ENCODE data around the gene TRPM7.

Gene TRPM7

GRCh38 chr15:50686469-50687301, at the start of gene TRPM7:
TSS of gene TRPM7 (minus strand) at chr15:50686797. CDS start at chr15:50686533, 264 bp downstream.
- H3K36me3 ChIP-seq (ENCODE audit: control insufficient read depth in 2 of 2, insufficient read depth in 2 of 2, low read length in 2 of 2) = peaks cover 0 to 3% of the 10 kb centered on the region in 2 donors
- H3K27ac ChIP-seq (ENCODE audit: low read depth in 2 of 2, low read length in 2 of 2) = peak within 1 kb of the TSS; percentile 87 to 97
- H3K27me3 ChIP-seq (ENCODE audit: control insufficient read depth in 2 of 2, insufficient read depth in 2 of 2, low read length in 2 of 2) = no peaks in the 10 kb centered on the region
- no peaks in the 10 kb centered on the region for H3K9me3 ChIP-seq (ENCODE audit: control insufficient read depth in 2 of 2, low read length in 2 of 2)
- peak within 1 kb of the TSS; percentile 78 to 93 for H3K9ac ChIP-seq (ENCODE audit: low read depth in 1 of 2, low read length in 2 of 2)
- peak within 1 kb of the TSS; percentile 90 to 95 for H3K4me3 ChIP-seq (ENCODE audit: low read length in 2 of 2)
- H3K4me1 ChIP-seq (ENCODE audit: control insufficient read depth in 2 of 2, insufficient read depth in 2 of 2, low read length in 2 of 2) = peaks cover 7 to 14% of the 10 kb centered on the region in 2 donors

- Histone ChIP-seq H3K4me3 (ENCODE audit: low read length in 2 of 2) (no peak overlapping the region), H3K9ac (ENCODE audit: low read depth in 1 of 2, low read length in 2 of 2) (no peak overlapping the region), H3K27ac (ENCODE audit: low read depth in 2 of 2, low read length in 2 of 2) (no peak overlapping the region), H3K27me3 (ENCODE audit: control insufficient read depth in 2 of 2, insufficient read depth in 2 of 2, low read length in 2 of 2) (no peaks in the 10 kb centered on the region), H3K4me1 (ENCODE audit: control insufficient read depth in 2 of 2, insufficient read depth in 2 of 2, low read length in 2 of 2) (no peaks in the 10 kb centered on the region), H3K9me3 (ENCODE audit: control insufficient read depth in 2 of 2, low read length in 2 of 2) (no peaks in the 10 kb centered on the region), H3K36me3 (ENCODE audit: control insufficient read depth in 2 of 2, insufficient read depth in 2 of 2, low read length in 2 of 2) (peaks cover 43 to 53% of the 10 kb centered on the region in 2 donors)
Observed at GRCh38 chr15:50735156-50735555, 48.6 kb upstream of the TRPM7 start.

GRCh38 chr15:50726315-50726714, 39.7 kb upstream of the TRPM7 start:
- H3K9ac ChIP-seq (ENCODE audit: low read depth in 1 of 2, low read length in 2 of 2) = no peak overlapping the region

GRCh38 chr15:50718700-50719125, 32.1 kb upstream of the TRPM7 start:
- Histone ChIP-seq H3K27me3 (ENCODE audit: control insufficient read depth in 2 of 2, insufficient read depth in 2 of 2, low read length in 2 of 2) (no peaks in the 10 kb centered on the region), H3K9ac (ENCODE audit: low read depth in 1 of 2, low read length in 2 of 2) (no peak overlapping the region), H3K4me3 (ENCODE audit: low read length in 2 of 2) (no peak overlapping the region), H3K9me3 (ENCODE audit: control insufficient read depth in 2 of 2, low read length in 2 of 2) (no peaks in the 10 kb centered on the region), H3K4me1 (ENCODE audit: control insufficient read depth in 2 of 2, insufficient read depth in 2 of 2, low read length in 2 of 2) (peaks cover 0 to 3% of the 10 kb centered on the region in 2 donors), H3K27ac (ENCODE audit: low read depth in 2 of 2, low read length in 2 of 2) (no peak overlapping the region), H3K36me3 (ENCODE audit: control insufficient read depth in 2 of 2, insufficient read depth in 2 of 2, low read length in 2 of 2) (peaks cover 9 to 30% of the 10 kb centered on the region in 2 donors)

More at GRCh38 chr15:50726315-50726714, 39.7 kb upstream of the TRPM7 start:
- no peak overlapping the region for H3K27ac ChIP-seq (ENCODE audit: low read depth in 2 of 2, low read length in 2 of 2)
- H3K4me1 ChIP-seq (ENCODE audit: control insufficient read depth in 2 of 2, insufficient read depth in 2 of 2, low read length in 2 of 2) = no peaks in the 10 kb centered on the region
- H3K4me3 ChIP-seq (ENCODE audit: low read length in 2 of 2) = no peak overlapping the region
- H3K36me3 ChIP-seq (ENCODE audit: control insufficient read depth in 2 of 2, insufficient read depth in 2 of 2, low read length in 2 of 2) = peaks cover 38 to 39% of the 10 kb centered on the region in 2 donors
- no peaks in the 10 kb centered on the region for H3K27me3 ChIP-seq (ENCODE audit: control insufficient read depth in 2 of 2, insufficient read depth in 2 of 2, low read length in 2 of 2)
- no peaks in the 10 kb centered on the region for H3K9me3 ChIP-seq (ENCODE audit: control insufficient read depth in 2 of 2, low read length in 2 of 2)

GRCh38 chr15:50712018-50712417, 25.4 kb upstream of the TRPM7 start:
- Histone ChIP-seq H3K9me3 (ENCODE audit: control insufficient read depth in 2 of 2, low read length in 2 of 2) (no peaks in the 10 kb centered on the region), H3K36me3 (ENCODE audit: control insufficient read depth in 2 of 2, insufficient read depth in 2 of 2, low read length in 2 of 2) (peaks cover 4 to 11% of the 10 kb centered on the region in 2 donors), H3K9ac (ENCODE audit: low read depth in 1 of 2, low read length in 2 of 2) (no peak overlapping the region), H3K4me3 (ENCODE audit: low read length in 2 of 2) (no peak overlapping the region), H3K27me3 (ENCODE audit: control insufficient read depth in 2 of 2, insufficient read depth in 2 of 2, low read length in 2 of 2) (no peaks in the 10 kb centered on the region), H3K27ac (ENCODE audit: low read depth in 2 of 2, low read length in 2 of 2) (no peak overlapping the region), H3K4me1 (ENCODE audit: control insufficient read depth in 2 of 2, insufficient read depth in 2 of 2, low read length in 2 of 2) (peaks cover 0 to 4% of the 10 kb centered on the region in 2 donors)

- no peak overlapping the region for H3K27ac ChIP-seq (ENCODE audit: low read depth in 2 of 2, low read length in 2 of 2)
- H3K9me3 ChIP-seq (ENCODE audit: control insufficient read depth in 2 of 2, low read length in 2 of 2) = no peaks in the 10 kb centered on the region
- no peak overlapping the region for H3K4me3 ChIP-seq (ENCODE audit: low read length in 2 of 2)
- no peak overlapping the region for H3K9ac ChIP-seq (ENCODE audit: low read depth in 1 of 2, low read length in 2 of 2)
- peaks cover 7 to 13% of the 10 kb centered on the region in 2 donors for H3K36me3 ChIP-seq (ENCODE audit: control insufficient read depth in 2 of 2, insufficient read depth in 2 of 2, low read length in 2 of 2)
- peaks cover 0 to 4% of the 10 kb centered on the region in 2 donors for H3K4me1 ChIP-seq (ENCODE audit: control insufficient read depth in 2 of 2, insufficient read depth in 2 of 2, low read length in 2 of 2)
- H3K27me3 ChIP-seq (ENCODE audit: control insufficient read depth in 2 of 2, insufficient read depth in 2 of 2, low read length in 2 of 2) = no peaks in the 10 kb centered on the region
Observed at GRCh38 chr15:50710585-50710984, 24.0 kb upstream of the TRPM7 start.

- Histone ChIP-seq H3K27me3 (ENCODE audit: control insufficient read depth in 2 of 2, insufficient read depth in 2 of 2, low read length in 2 of 2) (no peaks in the 10 kb centered on the region), H3K4me3 (ENCODE audit: low read length in 2 of 2) (no peak overlapping the region), H3K4me1 (ENCODE audit: control insufficient read depth in 2 of 2, insufficient read depth in 2 of 2, low read length in 2 of 2) (peaks cover 0 to 4% of the 10 kb centered on the region in 2 donors), H3K9ac (ENCODE audit: low read depth in 1 of 2, low read length in 2 of 2) (no peak overlapping the region), H3K9me3 (ENCODE audit: control insufficient read depth in 2 of 2, low read length in 2 of 2) (no peaks in the 10 kb centered on the region), H3K27ac (ENCODE audit: low read depth in 2 of 2, low read length in 2 of 2) (no peak overlapping the region), H3K36me3 (ENCODE audit: control insufficient read depth in 2 of 2, insufficient read depth in 2 of 2, low read length in 2 of 2) (peaks cover 7 to 13% of the 10 kb centered on the region in 2 donors)
Observed at GRCh38 chr15:50707878-50708427, 21.4 kb upstream of the TRPM7 start.

- no peak overlapping the region for H3K27ac ChIP-seq (ENCODE audit: low read depth in 2 of 2, low read length in 2 of 2)
- no peak overlapping the region for H3K9ac ChIP-seq (ENCODE audit: low read depth in 1 of 2, low read length in 2 of 2)
- no peaks in the 10 kb centered on the region for H3K27me3 ChIP-seq (ENCODE audit: control insufficient read depth in 2 of 2, insufficient read depth in 2 of 2, low read length in 2 of 2)
- H3K4me1 ChIP-seq (ENCODE audit: control insufficient read depth in 2 of 2, insufficient read depth in 2 of 2, low read length in 2 of 2) = no peaks in the 10 kb centered on the region
- no peaks in the 10 kb centered on the region for H3K9me3 ChIP-seq (ENCODE audit: control insufficient read depth in 2 of 2, low read length in 2 of 2)
- no peak overlapping the region for H3K4me3 ChIP-seq (ENCODE audit: low read length in 2 of 2)
- peaks cover 6 to 10% of the 10 kb centered on the region in 2 donors for H3K36me3 ChIP-seq (ENCODE audit: control insufficient read depth in 2 of 2, insufficient read depth in 2 of 2, low read length in 2 of 2)
Observed at GRCh38 chr15:50702762-50703334, 16.3 kb upstream of the TRPM7 start.

- Histone ChIP-seq H3K9ac (ENCODE audit: low read depth in 1 of 2, low read length in 2 of 2) (no peak overlapping the region), H3K27me3 (ENCODE audit: control insufficient read depth in 2 of 2, insufficient read depth in 2 of 2, low read length in 2 of 2) (no peaks in the 10 kb centered on the region), H3K36me3 (ENCODE audit: control insufficient read depth in 2 of 2, insufficient read depth in 2 of 2, low read length in 2 of 2) (no peaks in the 10 kb centered on the region), H3K27ac (ENCODE audit: low read depth in 2 of 2, low read length in 2 of 2) (no peak overlapping the region), H3K9me3 (ENCODE audit: control insufficient read depth in 2 of 2, low read length in 2 of 2) (no peaks in the 10 kb centered on the region), H3K4me1 (ENCODE audit: control insufficient read depth in 2 of 2, insufficient read depth in 2 of 2, low read length in 2 of 2) (no peaks in the 10 kb centered on the region), H3K4me3 (ENCODE audit: low read length in 2 of 2) (no peak overlapping the region)
Observed at GRCh38 chr15:50698101-50698500, 11.5 kb upstream of the TRPM7 start.

Measured in mucosa of rectum (tissue), 2 donors.